ENCODE data around the gene PIGN. TPM values are rescaled to one million over a fixed set of nuclear protein-coding genes. Genes with fewer than 3 reads are reported as not detected.
"Not testable (repeated sequence)": the region's sequence is repeated elsewhere in the genome, so short reads cannot be mapped to it uniquely, and the experiment has no call there.

The PIGN gene
- polyA plus RNA-seq, 2 donors = 10.5 to 13.7 TPM

GRCh38 chr18:62060820-62061219 lies 126.0 kb downstream of the PIGN start:
- no peaks in the 10 kb centered on the region for H3K27me3 ChIP-seq (ENCODE audit: control insufficient read depth in 1 of 2, insufficient read depth in 2 of 2, low read length in 2 of 2)
- H3K4me3 ChIP-seq (ENCODE audit: low read depth in 1 of 2, low read length in 2 of 2) = no peak overlapping the region
- no peaks in the 10 kb centered on the region for H3K4me1 ChIP-seq (ENCODE audit: control insufficient read depth in 2 of 2, insufficient read depth in 2 of 2, low read length in 1 of 2)
- peaks cover 0 to 2% of the 10 kb centered on the region in 2 donors for H3K9me3 ChIP-seq (ENCODE audit: control insufficient read depth in 2 of 2, insufficient read depth in 1 of 2, low read depth in 1 of 2, low read length in 1 of 2)
- WGBS, 2 donors = 88 to 94% methylated on average over 2 of the region's 2 CpGs
- H3K27ac ChIP-seq (ENCODE audit: low read depth in 2 of 2, low read length in 1 of 2) = no peak overlapping the region
- H3K36me3 ChIP-seq (ENCODE audit: control insufficient read depth in 2 of 2, insufficient read depth in 2 of 2, low read length in 1 of 2) = no peaks in the 10 kb centered on the region

GRCh38 chr18:62054929-62055498 lies 131.8 kb downstream of the PIGN start:
- Histone ChIP-seq H3K4me3 (ENCODE audit: low read depth in 1 of 2, low read length in 2 of 2) (no peak overlapping the region), H3K36me3 (ENCODE audit: control insufficient read depth in 2 of 2, insufficient read depth in 2 of 2, low read length in 1 of 2) (no peaks in the 10 kb centered on the region), H3K27me3 (ENCODE audit: control insufficient read depth in 1 of 2, insufficient read depth in 2 of 2, low read length in 2 of 2) (no peaks in the 10 kb centered on the region), H3K4me1 (ENCODE audit: control insufficient read depth in 2 of 2, insufficient read depth in 2 of 2, low read length in 1 of 2) (no peaks in the 10 kb centered on the region), H3K9me3 (ENCODE audit: control insufficient read depth in 2 of 2, insufficient read depth in 1 of 2, low read depth in 1 of 2, low read length in 1 of 2) (peaks cover 0 to 2% of the 10 kb centered on the region in 2 donors), H3K27ac (ENCODE audit: low read depth in 2 of 2, low read length in 1 of 2) (no peak overlapping the region)
- 85 to 93% methylated on average over 2 of the region's 2 CpGs for WGBS, 2 donors

GRCh38 chr18:62048279-62048678 lies 138.6 kb downstream of the PIGN start:
- no peaks in the 10 kb centered on the region for H3K9me3 ChIP-seq (ENCODE audit: control insufficient read depth in 2 of 2, insufficient read depth in 1 of 2, low read depth in 1 of 2, low read length in 1 of 2)
- no peaks in the 10 kb centered on the region for H3K4me1 ChIP-seq (ENCODE audit: control insufficient read depth in 2 of 2, insufficient read depth in 2 of 2, low read length in 1 of 2)
- no peak overlapping the region for H3K4me3 ChIP-seq (ENCODE audit: low read depth in 1 of 2, low read length in 2 of 2)
- whole genome bisulfite sequencing, 2 donors = 93 to 94% methylated on average over 1 of the region's 1 CpG
- no peaks in the 10 kb centered on the region for H3K27me3 ChIP-seq (ENCODE audit: control insufficient read depth in 1 of 2, insufficient read depth in 2 of 2, low read length in 2 of 2)
- no peaks in the 10 kb centered on the region for H3K36me3 ChIP-seq (ENCODE audit: control insufficient read depth in 2 of 2, insufficient read depth in 2 of 2, low read length in 1 of 2)
- no peak overlapping the region for H3K27ac ChIP-seq (ENCODE audit: low read depth in 2 of 2, low read length in 1 of 2)

GRCh38 chr18:62045316-62045715 lies 141.5 kb downstream of the PIGN start:
- Histone ChIP-seq H3K27me3 (ENCODE audit: control insufficient read depth in 1 of 2, insufficient read depth in 2 of 2, low read length in 2 of 2) (no peaks in the 10 kb centered on the region), H3K36me3 (ENCODE audit: control insufficient read depth in 2 of 2, insufficient read depth in 2 of 2, low read length in 1 of 2) (no peaks in the 10 kb centered on the region), H3K27ac (ENCODE audit: low read depth in 2 of 2, low read length in 1 of 2) (no peak overlapping the region), H3K4me3 (ENCODE audit: low read depth in 1 of 2, low read length in 2 of 2) (no peak overlapping the region), H3K4me1 (ENCODE audit: control insufficient read depth in 2 of 2, insufficient read depth in 2 of 2, low read length in 1 of 2) (no peaks in the 10 kb centered on the region), H3K9me3 (ENCODE audit: control insufficient read depth in 2 of 2, insufficient read depth in 1 of 2, low read depth in 1 of 2, low read length in 1 of 2) (no peaks in the 10 kb centered on the region)
- WGBS, 2 donors = 83 to 89% methylated on average over 2 of the region's 2 CpGs

- Histone ChIP-seq H3K27ac (ENCODE audit: low read depth in 2 of 2, low read length in 1 of 2) (no peak overlapping the region), H3K4me3 (ENCODE audit: low read depth in 1 of 2, low read length in 2 of 2) (no peak overlapping the region), H3K27me3 (ENCODE audit: control insufficient read depth in 1 of 2, insufficient read depth in 2 of 2, low read length in 2 of 2) (no peaks in the 10 kb centered on the region), H3K9me3 (ENCODE audit: control insufficient read depth in 2 of 2, insufficient read depth in 1 of 2, low read depth in 1 of 2, low read length in 1 of 2) (no peaks in the 10 kb centered on the region), H3K4me1 (ENCODE audit: control insufficient read depth in 2 of 2, insufficient read depth in 2 of 2, low read length in 1 of 2) (no peaks in the 10 kb centered on the region), H3K36me3 (ENCODE audit: control insufficient read depth in 2 of 2, insufficient read depth in 2 of 2, low read length in 1 of 2) (no peaks in the 10 kb centered on the region)
- 78 to 80% methylated on average over 2 of the region's 2 CpGs for WGBS, 2 donors
Measured at GRCh38 chr18:62044490-62045000, 142.3 kb downstream of the PIGN start.

GRCh38 chr18:62037989-62038778 lies 148.7 kb downstream of the PIGN start:
- H3K4me1 ChIP-seq (ENCODE audit: control insufficient read depth in 2 of 2, insufficient read depth in 2 of 2, low read length in 1 of 2) = no peaks in the 10 kb centered on the region
- H3K27me3 ChIP-seq (ENCODE audit: control insufficient read depth in 1 of 2, insufficient read depth in 2 of 2, low read length in 2 of 2) = no peaks in the 10 kb centered on the region
- H3K9me3 ChIP-seq (ENCODE audit: control insufficient read depth in 2 of 2, insufficient read depth in 1 of 2, low read depth in 1 of 2, low read length in 1 of 2) = no peaks in the 10 kb centered on the region
- H3K4me3 ChIP-seq (ENCODE audit: low read depth in 1 of 2, low read length in 2 of 2) = no peak overlapping the region
- H3K36me3 ChIP-seq (ENCODE audit: control insufficient read depth in 2 of 2, insufficient read depth in 2 of 2, low read length in 1 of 2) = no peaks in the 10 kb centered on the region
- 51 to 65% methylated on average over 6 of the region's 6 CpGs for WGBS, 2 donors
- H3K27ac ChIP-seq (ENCODE audit: low read depth in 2 of 2, low read length in 1 of 2) = no peak overlapping the region

GRCh38 chr18:62037012-62037742 lies 149.7 kb downstream of the PIGN start:
- Histone ChIP-seq H3K27ac (ENCODE audit: low read depth in 2 of 2, low read length in 1 of 2) (no peak overlapping the region), H3K36me3 (ENCODE audit: control insufficient read depth in 2 of 2, insufficient read depth in 2 of 2, low read length in 1 of 2) (no peaks in the 10 kb centered on the region), H3K9me3 (ENCODE audit: control insufficient read depth in 2 of 2, insufficient read depth in 1 of 2, low read depth in 1 of 2, low read length in 1 of 2) (no peaks in the 10 kb centered on the region), H3K4me1 (ENCODE audit: control insufficient read depth in 2 of 2, insufficient read depth in 2 of 2, low read length in 1 of 2) (no peaks in the 10 kb centered on the region), H3K4me3 (ENCODE audit: low read depth in 1 of 2, low read length in 2 of 2) (no peak overlapping the region), H3K27me3 (ENCODE audit: control insufficient read depth in 1 of 2, insufficient read depth in 2 of 2, low read length in 2 of 2) (no peaks in the 10 kb centered on the region)
- 83 to 88% methylated on average over 11 of the region's 11 CpGs for WGBS, 2 donors

GRCh38 chr18:62034286-62034685 lies 152.6 kb downstream of the PIGN start:
- 77 to 87% methylated on average over 3 of the region's 3 CpGs for WGBS, 2 donors
- not testable (repeated sequence) for H3K27me3 ChIP-seq (ENCODE audit: control insufficient read depth in 1 of 2, insufficient read depth in 2 of 2, low read length in 2 of 2)

GRCh38 chr18:62033756-62034155 lies 153.1 kb downstream of the PIGN start:
- H3K36me3 ChIP-seq (ENCODE audit: control insufficient read depth in 2 of 2, insufficient read depth in 2 of 2, low read length in 1 of 2) = no peaks in the 10 kb centered on the region
- no peak overlapping the region for H3K4me3 ChIP-seq (ENCODE audit: low read depth in 1 of 2, low read length in 2 of 2)
- no peaks in the 10 kb centered on the region for H3K27me3 ChIP-seq (ENCODE audit: control insufficient read depth in 1 of 2, insufficient read depth in 2 of 2, low read length in 2 of 2)
- H3K4me1 ChIP-seq (ENCODE audit: control insufficient read depth in 2 of 2, insufficient read depth in 2 of 2, low read length in 1 of 2) = no peaks in the 10 kb centered on the region
- H3K27ac ChIP-seq (ENCODE audit: low read depth in 2 of 2, low read length in 1 of 2) = no peak overlapping the region
- no peaks in the 10 kb centered on the region for H3K9me3 ChIP-seq (ENCODE audit: control insufficient read depth in 2 of 2, insufficient read depth in 1 of 2, low read depth in 1 of 2, low read length in 1 of 2)

More at GRCh38 chr18:62034286-62034685, 152.6 kb downstream of the PIGN start:
- H3K9me3 ChIP-seq (ENCODE audit: control insufficient read depth in 2 of 2, insufficient read depth in 1 of 2, low read depth in 1 of 2, low read length in 1 of 2); H3K4me1 ChIP-seq (ENCODE audit: control insufficient read depth in 2 of 2, insufficient read depth in 2 of 2, low read length in 1 of 2); H3K4me3 ChIP-seq (ENCODE audit: low read depth in 1 of 2, low read length in 2 of 2); H3K36me3 ChIP-seq (ENCODE audit: control insufficient read depth in 2 of 2, insufficient read depth in 2 of 2, low read length in 1 of 2); H3K27ac ChIP-seq (ENCODE audit: low read depth in 2 of 2, low read length in 1 of 2): not testable (repeated sequence)

Measured in esophagus (tissue), 2 donors.